Stimulated activated CD4-positive, alpha-beta T cell treated with anti-CD3 and anti-CD28 coated beads, Interleukin-15, amount 100 ng/mL, for 48 hours (primary cell): ENCODE measurements around the gene HOXC13.

Source experiments
- DNase-seq, 2 donors: peaks; one replicate each; pipeline ENCODE4 v3.0.0-alpha.2; 2020; ENCODE audit warnings: low read depth in 2 of 2

HOXC13 gene

GRCh38 chr12:53982648-53983567, 44.3 kb downstream of the HOXC13 start:
- no peak for DNase-seq

- no peak for DNase-seq
These were observed 44.9 kb downstream of the HOXC13 start for GRCh38 chr12:53983568-53983949.

- DNase-seq: no peak
These were observed 45.4 kb downstream of the HOXC13 start for GRCh38 chr12:53983950-53984572.

GRCh38 chr12:53984901-53985691, 46.5 kb downstream of the HOXC13 start, which contains the start of gene HOXC10:
Gene HOXC10 (plus strand): TSS chr12:53985146. CDS start chr12:53985260, 114 bp downstream.
- DNase-seq: peak; percentile 83 to 85

GRCh38 chr12:53985692-53985993, 47.0 kb downstream of the HOXC13 start:
- no peak for DNase-seq

GRCh38 chr12:53985994-53986685, 47.5 kb downstream of the HOXC13 start:
- DNase-seq: no peak

GRCh38 chr12:53986686-53987483, 48.3 kb downstream of the HOXC13 start:
- DNase-seq: no peak

GRCh38 chr12:53987787-53988230, 49.2 kb downstream of the HOXC13 start:
- no peak for DNase-seq

- no peak for DNase-seq
These were observed 50.1 kb downstream of the HOXC13 start for GRCh38 chr12:53988541-53989226.

- DNase-seq: no peak
These were observed 50.8 kb downstream of the HOXC13 start for GRCh38 chr12:53989227-53990113.

- no peak for DNase-seq
These were observed 51.9 kb downstream of the HOXC13 start for GRCh38 chr12:53990311-53991076.

- no peak for DNase-seq
These were observed 52.4 kb downstream of the HOXC13 start for GRCh38 chr12:53991077-53991460.

- DNase-seq: no peak
These were observed 53.8 kb downstream of the HOXC13 start for GRCh38 chr12:53992377-53992889.

- DNase-seq: no peak
These were observed 54.8 kb downstream of the HOXC13 start for GRCh38 chr12:53993162-53994008.

- no peak for DNase-seq
These were observed 55.3 kb downstream of the HOXC13 start for GRCh38 chr12:53994009-53994263.

- no peak for DNase-seq
These were observed 55.8 kb downstream of the HOXC13 start for GRCh38 chr12:53994264-53995001.

GRCh38 chr12:53995002-53995377, 56.4 kb downstream of the HOXC13 start:
- DNase-seq: no peak
